Nephron (organoid): ENCODE data around the gene TENM4.

Source experiments
- H3K27ac Mint-ChIP-seq, 3 experiments: 2 replicates each; pipeline ENCODE4 v1.8.0; 2020; ENCODE audit warnings: mixed read lengths in 3 of 3, mild to moderate bottlenecking in 2 of 3, moderate library complexity in 1 of 3
- H3K27me3 Mint-ChIP-seq: 2 replicates; pipeline ENCODE4 v1.8.0; 2021; ENCODE audit warnings: low read depth, mild to moderate bottlenecking, moderate library complexity, mixed read lengths
- H3K36me3 Mint-ChIP-seq: 2 replicates; pipeline ENCODE4 v1.8.0; 2020; ENCODE audit warnings: low read depth, mixed read lengths
- H3K4me1 Mint-ChIP-seq: 2 replicates; pipeline ENCODE4 v1.8.0; 2020; ENCODE audit warnings: mixed read lengths
- H3K4me3 Mint-ChIP-seq, 3 experiments: 2 replicates each; pipeline ENCODE4 v1.8.0; 2020; ENCODE audit warnings: mild to moderate bottlenecking in 3 of 3, mixed read lengths in 3 of 3, moderate library complexity in 2 of 3
- H3K9me3 Mint-ChIP-seq: 2 replicates; pipeline ENCODE4 v1.8.0; 2020; ENCODE audit warnings: mixed read lengths
- TF ChIP-seq, protein P1 (sequence below), 3 experiments: fragments of 200-600 bp; sonication (generic); IDR thresholded peaks; one replicate each; pipeline ENCODE4 v1.5.0; 2021; ENCODE audit warnings: antibody characterized with exemption in 3 of 3; ENCODE audit not compliant: unreplicated experiment in 3 of 3

Gene TENM4

DNA sequence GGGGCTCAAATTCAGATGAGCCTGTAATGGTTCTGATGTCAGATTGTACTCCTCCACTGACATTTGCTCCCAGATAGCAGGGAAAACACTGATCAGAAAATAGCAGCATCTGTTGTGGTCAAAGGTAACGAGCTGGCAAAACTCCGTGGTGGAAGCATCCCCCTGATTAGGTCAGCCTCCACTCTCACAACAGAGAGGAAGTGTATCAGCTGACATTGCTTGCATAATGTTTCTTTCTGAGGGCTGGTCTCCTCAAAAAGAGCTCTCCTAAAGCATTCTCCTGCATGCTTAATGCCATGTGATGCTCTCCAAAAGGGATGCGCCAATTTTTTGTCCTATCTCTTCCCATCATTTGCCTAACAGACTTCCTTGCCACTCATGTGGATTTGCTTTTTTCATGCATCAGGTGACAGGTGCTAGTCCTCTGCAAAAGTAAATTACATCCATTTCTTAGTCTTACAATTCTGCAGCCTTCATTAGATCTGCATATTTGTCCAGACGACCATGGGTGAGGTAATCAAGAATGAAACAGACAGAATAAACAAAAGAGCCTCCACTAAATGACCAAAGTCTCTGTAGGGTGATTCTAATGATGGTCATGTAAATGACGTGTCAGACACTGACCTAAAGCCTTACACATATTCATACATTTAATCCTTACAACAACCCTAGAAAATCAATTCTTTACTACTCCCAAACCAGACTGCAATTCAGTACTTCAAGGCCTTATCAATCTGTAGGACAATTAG is 6.4 kb upstream of the TENM4 start:
- Mint-ChIP-seq H3K4me1 (no peaks in the 10 kb centered on the region), H3K9me3 (no peaks in the 10 kb centered on the region), H3K27me3 (peaks cover 6% of the 10 kb centered on the region), H3K4me3 (no peak overlapping the region), H3K27ac (no peak overlapping the region), H3K36me3 (no peaks in the 10 kb centered on the region)
- TF ChIP-seq, protein P1, sequence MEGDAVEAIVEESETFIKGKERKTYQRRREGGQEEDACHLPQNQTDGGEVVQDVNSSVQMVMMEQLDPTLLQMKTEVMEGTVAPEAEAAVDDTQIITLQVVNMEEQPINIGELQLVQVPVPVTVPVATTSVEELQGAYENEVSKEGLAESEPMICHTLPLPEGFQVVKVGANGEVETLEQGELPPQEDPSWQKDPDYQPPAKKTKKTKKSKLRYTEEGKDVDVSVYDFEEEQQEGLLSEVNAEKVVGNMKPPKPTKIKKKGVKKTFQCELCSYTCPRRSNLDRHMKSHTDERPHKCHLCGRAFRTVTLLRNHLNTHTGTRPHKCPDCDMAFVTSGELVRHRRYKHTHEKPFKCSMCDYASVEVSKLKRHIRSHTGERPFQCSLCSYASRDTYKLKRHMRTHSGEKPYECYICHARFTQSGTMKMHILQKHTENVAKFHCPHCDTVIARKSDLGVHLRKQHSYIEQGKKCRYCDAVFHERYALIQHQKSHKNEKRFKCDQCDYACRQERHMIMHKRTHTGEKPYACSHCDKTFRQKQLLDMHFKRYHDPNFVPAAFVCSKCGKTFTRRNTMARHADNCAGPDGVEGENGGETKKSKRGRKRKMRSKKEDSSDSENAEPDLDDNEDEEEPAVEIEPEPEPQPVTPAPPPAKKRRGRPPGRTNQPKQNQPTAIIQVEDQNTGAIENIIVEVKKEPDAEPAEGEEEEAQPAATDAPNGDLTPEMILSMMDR (IDR thresholded peaks at IDR 0.05; ENCODE audit: unreplicated experiment in 3 of 3) = no peak

DNA sequence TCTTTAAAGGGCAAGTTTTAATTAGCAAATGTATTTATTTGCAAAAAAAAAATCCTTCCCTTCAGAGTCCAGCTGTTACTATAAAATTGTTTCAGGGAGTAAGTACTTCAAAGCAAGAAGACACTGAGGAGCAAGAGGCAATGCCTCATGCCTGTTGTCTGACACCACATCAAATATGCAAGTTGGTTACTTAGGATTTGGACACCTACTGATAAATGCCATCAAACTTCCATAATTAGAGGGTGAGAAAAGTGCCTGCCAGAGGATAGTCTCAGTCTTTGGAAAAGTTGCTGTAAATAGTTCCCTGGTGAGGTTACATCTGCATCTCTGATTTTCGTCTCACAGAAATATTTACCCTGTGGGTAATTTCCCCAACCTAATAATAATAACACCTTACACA is 4.1 kb upstream of the TENM4 start:
- no peak overlapping the region for H3K27ac Mint-ChIP-seq
- peaks cover 14% of the 10 kb centered on the region for H3K27me3 Mint-ChIP-seq
- no peaks in the 10 kb centered on the region for H3K36me3 Mint-ChIP-seq
- H3K9me3 Mint-ChIP-seq = no peaks in the 10 kb centered on the region
- H3K4me1 Mint-ChIP-seq = peaks cover 12% of the 10 kb centered on the region
- TF ChIP-seq, protein P1 (IDR thresholded peaks at IDR 0.05; ENCODE audit: unreplicated experiment in 3 of 3) = no peak
- H3K4me3 Mint-ChIP-seq = no peak overlapping the region

DNA sequence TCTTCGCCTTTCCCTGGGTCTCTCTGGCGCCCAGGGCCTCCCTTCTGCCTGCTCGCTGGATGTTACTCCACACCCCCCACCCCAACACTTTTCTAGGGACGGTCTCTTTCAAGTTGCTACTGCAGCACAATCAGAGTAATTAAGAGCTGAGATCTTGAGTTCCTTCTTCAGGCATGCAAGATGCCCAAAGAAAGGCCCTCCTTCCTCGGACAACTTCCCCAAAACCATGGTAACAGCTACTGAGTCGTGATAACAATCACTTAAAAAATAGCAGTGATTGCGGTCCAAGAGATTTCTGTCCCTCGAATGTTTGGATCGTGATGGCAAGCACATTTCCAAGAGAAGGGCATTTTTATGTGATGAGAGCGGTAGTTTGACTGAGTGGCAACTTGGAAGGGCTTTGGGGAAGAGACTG is 638 bp upstream of the TENM4 start:
- no peaks in the 10 kb centered on the region for H3K36me3 Mint-ChIP-seq
- TF ChIP-seq, protein P1 (IDR thresholded peaks at IDR 0.05; ENCODE audit: unreplicated experiment in 3 of 3) = no peak
- H3K27ac Mint-ChIP-seq = peak overlapping the region; percentile 88 to 97 (median 96)
- no peaks in the 10 kb centered on the region for H3K9me3 Mint-ChIP-seq
- peaks cover 29% of the 10 kb centered on the region for H3K4me1 Mint-ChIP-seq
- H3K27me3 Mint-ChIP-seq = peaks cover 31% of the 10 kb centered on the region
- peak overlapping the region; percentile 92 to 97 (median 96) for H3K4me3 Mint-ChIP-seq

DNA sequence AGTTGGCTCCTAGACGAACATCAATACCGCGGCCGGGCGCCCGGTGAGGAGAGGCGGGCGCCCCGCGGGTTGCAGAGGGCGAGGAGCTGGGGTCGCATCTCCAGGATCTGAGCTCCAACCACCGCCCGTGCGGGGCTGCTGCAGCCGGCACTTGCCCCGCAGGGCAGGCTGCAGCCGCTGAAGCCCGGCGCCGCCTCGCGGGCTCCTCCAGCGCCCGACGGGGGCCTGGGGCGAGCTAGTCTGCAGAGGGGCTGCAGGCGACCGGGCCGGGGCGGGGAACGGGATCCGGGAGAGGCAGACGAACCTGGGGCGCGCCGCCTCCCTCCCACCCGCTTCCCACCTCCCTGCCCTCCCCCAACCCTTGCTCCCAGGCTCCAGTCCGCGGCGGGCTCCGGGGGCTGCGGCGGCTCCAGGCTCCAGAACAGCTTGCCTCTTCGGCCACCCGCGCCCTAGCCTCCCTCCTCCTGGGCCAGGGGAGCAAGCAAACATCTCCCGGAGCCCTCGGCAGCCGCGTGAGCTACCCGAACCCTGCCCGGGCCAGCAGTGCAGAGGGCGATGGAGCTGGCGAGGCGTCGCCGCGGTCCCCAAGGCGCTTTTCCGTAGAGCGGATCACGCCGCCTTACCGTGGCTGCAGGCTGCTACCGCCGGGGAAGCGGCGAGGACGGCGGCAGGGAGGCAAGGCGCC is 802 bp downstream of the TENM4 start:
- peak overlapping the region; percentile 90 to 97 (median 91) for H3K27ac Mint-ChIP-seq
- TF ChIP-seq, protein P1 (IDR thresholded peaks at IDR 0.05; ENCODE audit: unreplicated experiment in 3 of 3) = peak in 1 of 3 experiments; percentile 11
- H3K4me1 Mint-ChIP-seq = peaks cover 33% of the 10 kb centered on the region
- H3K9me3 Mint-ChIP-seq = no peaks in the 10 kb centered on the region
- peaks cover 43% of the 10 kb centered on the region for H3K27me3 Mint-ChIP-seq
- no peaks in the 10 kb centered on the region for H3K36me3 Mint-ChIP-seq
- H3K4me3 Mint-ChIP-seq = peak overlapping the region; percentile 94 to 97 (median 96)

DNA sequence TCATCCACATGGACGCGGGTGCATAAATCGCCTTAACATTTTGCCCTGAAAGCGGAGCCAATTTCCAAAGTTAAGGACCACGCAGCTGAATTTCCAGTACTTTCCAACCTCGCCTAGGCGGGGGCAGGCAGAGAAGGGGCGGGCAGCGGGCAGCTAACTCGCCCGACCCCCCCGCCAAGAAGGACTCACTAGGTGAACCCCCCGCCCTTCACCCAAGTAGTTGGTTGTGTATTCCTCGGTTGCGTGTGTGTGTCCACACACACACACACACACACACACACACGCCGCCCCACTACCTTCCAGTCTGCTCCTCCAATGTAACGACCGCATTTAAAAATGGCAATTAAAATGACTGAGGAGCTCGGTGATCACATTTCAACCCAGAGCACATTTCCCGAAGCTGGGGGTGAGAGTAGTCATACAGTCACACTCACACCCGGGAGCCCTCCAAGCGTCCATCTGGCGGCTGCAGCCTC is 1.4 kb downstream of the TENM4 start:
- TF ChIP-seq, protein P1 (IDR thresholded peaks at IDR 0.05; ENCODE audit: unreplicated experiment in 3 of 3) = no peak
- no peaks in the 10 kb centered on the region for H3K36me3 Mint-ChIP-seq
- H3K9me3 Mint-ChIP-seq = no peaks in the 10 kb centered on the region
- H3K27ac Mint-ChIP-seq = peak overlapping the region; percentile 90 to 91 (median 91)
- peaks cover 37% of the 10 kb centered on the region for H3K4me1 Mint-ChIP-seq
- peak overlapping the region; percentile 94 to 97 (median 96) for H3K4me3 Mint-ChIP-seq
- H3K27me3 Mint-ChIP-seq = peaks cover 38% of the 10 kb centered on the region
